A549 (cell line): ENCODE data around the gene C11orf21.

ENCODE experiments used
- CEBPB ChIP-seq, 2 experiments: fragments of >200 bp in 1 of 2; sonication (Bioruptor Twin) in 1 of 2; formaldehyde crosslinking in 1 of 2; IDR thresholded peaks; 2 replicates each; pipeline ENCODE4 v1.6.1; 2012 to 2016
- CHD2 ChIP-seq: fragments of 150-350 bp; IDR thresholded peaks from 2 replicates; pipeline ENCODE4 v1.6.1; 2014; ENCODE audit warnings: low read length; ENCODE audit not compliant: partially characterized antibody
- CHD4 ChIP-seq: fragments of 200-600 bp; sonication (generic); IDR thresholded peaks from 2 replicates; pipeline ENCODE4 v1.6.1; 2016; ENCODE audit warnings: antibody characterized with exemption, mild to moderate bottlenecking, borderline replicate concordance
- JUN ChIP-seq, 2 experiments: fragments of >200 bp; sonication (Bioruptor Twin); formaldehyde crosslinking; IDR thresholded peaks; 2 replicates in 1 of 2; 3 replicates in 1 of 2; pipeline ENCODE4 v1.6.1; 2016 to 2017
- JUNB ChIP-seq: fragments of >200 bp; sonication (Bioruptor Twin); formaldehyde crosslinking; IDR thresholded peaks from 2 replicates; pipeline ENCODE4 v1.6.1; 2016
- MAZ ChIP-seq: fragments of 150-350 bp; IDR thresholded peaks from 2 replicates; pipeline ENCODE4 v1.6.1; 2014; ENCODE audit warnings: antibody characterized with exemption, low read depth, low read length, borderline replicate concordance
- MYC ChIP-seq: IDR thresholded peaks from 2 replicates; pipeline ENCODE4 v1.6.1; 2012; ENCODE audit warnings: mild to moderate bottlenecking, inconsistent platforms, low read length, improper control_type of control experiment, borderline replicate concordance
- POLR2A ChIP-seq: IDR thresholded peaks from 2 replicates; pipeline ENCODE4 v1.6.1; 2012; ENCODE audit warnings: mild to moderate bottlenecking, low read length
- RAD21 ChIP-seq, 2 experiments: fragments of >200 bp in 1 of 2; sonication (Bioruptor Twin) in 1 of 2; formaldehyde crosslinking in 1 of 2; IDR thresholded peaks in 1 of 2; conservative IDR thresholded peaks in 1 of 2; 2 replicates in 1 of 2; 3 replicates in 1 of 2; pipeline ENCODE4 v1.6.1; 2012 to 2018; ENCODE audit warnings: inconsistent platforms in 1 of 2
- TFCP2L1 ChIP-seq: fragments of 250-450 bp; sonication (Bioruptor Pico); IDR thresholded peaks from 2 replicates; pipeline ENCODE4 v1.5.0; 2021; ENCODE audit warnings: mild to moderate bottlenecking
- ZFP36 ChIP-seq: fragments of 450-650 bp; IDR thresholded peaks from 2 replicates; pipeline ENCODE4 v1.6.1; 2014; ENCODE audit warnings: borderline replicate concordance; ENCODE audit not compliant: partially characterized antibody
- TF ChIP-seq, protein P1 (sequence below): fragments of >200 bp; sonication (Bioruptor Twin); formaldehyde crosslinking; IDR thresholded peaks from 3 replicates; pipeline ENCODE4 v1.5.1; 2016
- TF ChIP-seq, protein P2 (sequence below): fragments of 200-600 bp; sonication (generic); IDR thresholded peaks from 2 replicates; pipeline ENCODE4 v1.6.1; 2016; ENCODE audit warnings: antibody characterized with exemption, mild to moderate bottlenecking, moderate library complexity

DNA sequence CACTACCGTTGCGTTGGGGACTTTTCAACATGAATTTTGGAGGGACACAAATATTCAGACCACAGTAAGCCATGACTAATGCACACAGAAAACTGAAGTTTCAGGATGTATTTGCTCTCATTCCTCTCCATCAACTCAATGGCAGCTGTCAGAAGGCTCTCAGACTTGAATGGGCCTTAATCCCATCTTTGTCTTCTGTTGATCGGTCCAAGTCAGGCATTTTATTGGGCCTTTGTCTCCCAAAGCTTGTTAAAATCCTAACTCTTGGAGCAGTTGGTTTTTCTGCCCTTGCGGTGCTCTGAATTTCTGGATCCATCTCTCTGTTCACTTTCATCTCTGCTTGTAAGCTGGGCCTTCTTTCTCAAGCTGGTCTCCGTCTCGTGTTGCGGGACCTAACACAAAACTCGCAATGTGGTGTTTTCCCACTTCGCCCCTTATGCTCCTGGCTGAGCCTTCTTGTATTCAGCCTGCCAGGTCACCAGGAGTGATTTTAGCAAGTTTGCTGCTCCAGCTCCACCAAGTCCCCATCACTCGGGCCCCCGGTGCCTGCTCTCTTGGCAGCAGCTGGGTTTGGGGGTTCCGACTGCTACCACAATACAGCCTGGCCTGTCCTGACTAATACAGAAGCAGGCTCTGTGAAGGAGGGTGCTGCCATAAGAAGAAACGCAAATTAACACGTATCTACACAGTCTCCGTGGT is 27.1 kb upstream of the C11orf21 start:
- TF ChIP-seq POLR2A (no peak), MYC (no peak), TFCP2L1 (CRISPR knock-in tag) (no peak), RAD21 (conservative IDR thresholded peaks at IDR 0.05 in 1 of 2, IDR thresholded peaks at IDR 0.05 in 1 of 2) (no peak), JUN (IDR thresholded peaks at IDR 0.05) (no peak), MAZ (no peak), ZFP36 (no peak), JUNB (no peak), CHD2 (no peak), CHD4 (no peak), CEBPB (IDR thresholded peaks at IDR 0.05) (no peak)
- TF ChIP-seq, protein P1, sequence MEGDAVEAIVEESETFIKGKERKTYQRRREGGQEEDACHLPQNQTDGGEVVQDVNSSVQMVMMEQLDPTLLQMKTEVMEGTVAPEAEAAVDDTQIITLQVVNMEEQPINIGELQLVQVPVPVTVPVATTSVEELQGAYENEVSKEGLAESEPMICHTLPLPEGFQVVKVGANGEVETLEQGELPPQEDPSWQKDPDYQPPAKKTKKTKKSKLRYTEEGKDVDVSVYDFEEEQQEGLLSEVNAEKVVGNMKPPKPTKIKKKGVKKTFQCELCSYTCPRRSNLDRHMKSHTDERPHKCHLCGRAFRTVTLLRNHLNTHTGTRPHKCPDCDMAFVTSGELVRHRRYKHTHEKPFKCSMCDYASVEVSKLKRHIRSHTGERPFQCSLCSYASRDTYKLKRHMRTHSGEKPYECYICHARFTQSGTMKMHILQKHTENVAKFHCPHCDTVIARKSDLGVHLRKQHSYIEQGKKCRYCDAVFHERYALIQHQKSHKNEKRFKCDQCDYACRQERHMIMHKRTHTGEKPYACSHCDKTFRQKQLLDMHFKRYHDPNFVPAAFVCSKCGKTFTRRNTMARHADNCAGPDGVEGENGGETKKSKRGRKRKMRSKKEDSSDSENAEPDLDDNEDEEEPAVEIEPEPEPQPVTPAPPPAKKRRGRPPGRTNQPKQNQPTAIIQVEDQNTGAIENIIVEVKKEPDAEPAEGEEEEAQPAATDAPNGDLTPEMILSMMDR = no peak
- TF ChIP-seq, protein P2, sequence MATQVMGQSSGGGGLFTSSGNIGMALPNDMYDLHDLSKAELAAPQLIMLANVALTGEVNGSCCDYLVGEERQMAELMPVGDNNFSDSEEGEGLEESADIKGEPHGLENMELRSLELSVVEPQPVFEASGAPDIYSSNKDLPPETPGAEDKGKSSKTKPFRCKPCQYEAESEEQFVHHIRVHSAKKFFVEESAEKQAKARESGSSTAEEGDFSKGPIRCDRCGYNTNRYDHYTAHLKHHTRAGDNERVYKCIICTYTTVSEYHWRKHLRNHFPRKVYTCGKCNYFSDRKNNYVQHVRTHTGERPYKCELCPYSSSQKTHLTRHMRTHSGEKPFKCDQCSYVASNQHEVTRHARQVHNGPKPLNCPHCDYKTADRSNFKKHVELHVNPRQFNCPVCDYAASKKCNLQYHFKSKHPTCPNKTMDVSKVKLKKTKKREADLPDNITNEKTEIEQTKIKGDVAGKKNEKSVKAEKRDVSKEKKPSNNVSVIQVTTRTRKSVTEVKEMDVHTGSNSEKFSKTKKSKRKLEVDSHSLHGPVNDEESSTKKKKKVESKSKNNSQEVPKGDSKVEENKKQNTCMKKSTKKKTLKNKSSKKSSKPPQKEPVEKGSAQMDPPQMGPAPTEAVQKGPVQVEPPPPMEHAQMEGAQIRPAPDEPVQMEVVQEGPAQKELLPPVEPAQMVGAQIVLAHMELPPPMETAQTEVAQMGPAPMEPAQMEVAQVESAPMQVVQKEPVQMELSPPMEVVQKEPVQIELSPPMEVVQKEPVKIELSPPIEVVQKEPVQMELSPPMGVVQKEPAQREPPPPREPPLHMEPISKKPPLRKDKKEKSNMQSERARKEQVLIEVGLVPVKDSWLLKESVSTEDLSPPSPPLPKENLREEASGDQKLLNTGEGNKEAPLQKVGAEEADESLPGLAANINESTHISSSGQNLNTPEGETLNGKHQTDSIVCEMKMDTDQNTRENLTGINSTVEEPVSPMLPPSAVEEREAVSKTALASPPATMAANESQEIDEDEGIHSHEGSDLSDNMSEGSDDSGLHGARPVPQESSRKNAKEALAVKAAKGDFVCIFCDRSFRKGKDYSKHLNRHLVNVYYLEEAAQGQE = no peak
